ENCODE data around the gene GRM7.

GRCh38 chr3:7340795-7341194, 479.9 kb downstream of the GRM7 start:
- TF ChIP-seq CTCF (IDR thresholded peaks at IDR 0.05; ENCODE audit: poor library complexity) = no peak
- no peak for TF ChIP-seq EZH2phosphoT487 (IDR thresholded peaks at IDR 0.05; ENCODE audit: low read depth, severe bottlenecking, unreplicated experiment)
- TF ChIP-seq EZH2 (IDR thresholded peaks at IDR 0.05; ENCODE audit: borderline replicate concordance) = no peak
